Uterus (tissue), 2 donors: ENCODE measurements around the gene MIA2.

ENCODE experiments used
- CTCF ChIP-seq, 4 experiments: fragments of 200-600 bp in 2 of 4; fragments of 450-650 bp in 2 of 4; sonication (generic) in 2 of 4; IDR thresholded peaks; one replicate each; pipeline ENCODE4 v1.5.1; 2016 to 2019; ENCODE audit warnings: antibody characterized with exemption in 4 of 4, mild to moderate bottlenecking in 2 of 4, moderate library complexity in 1 of 4
- POLR2A ChIP-seq, 2 donors: fragments of 450-650 bp; IDR thresholded peaks; one replicate each; pipeline ENCODE4 v1.6.1; 2016; ENCODE audit warnings: antibody characterized with exemption in 2 of 2, mild to moderate bottlenecking in 1 of 2, moderate library complexity in 1 of 2

- TF ChIP-seq POLR2A (IDR thresholded peaks at IDR 0.05): no peak
- TF ChIP-seq CTCF (IDR thresholded peaks at IDR 0.05): no peak
Measured at GRCh38 chr14:39319381-39319780, 85.7 kb downstream of the MIA2 start.
